Left lung (tissue), 10 donors: ENCODE measurements around the gene ACSL5. TPM values are rescaled to one million over a fixed set of nuclear protein-coding genes. Genes with fewer than 3 reads are reported as not detected.

Experiments
- ATAC-seq: fragments of 200-7000 bp; cut with Tn5 transposase; one replicate; pipeline ENCODE4 v1.9.1; 2020; ENCODE audit warnings: moderate library complexity
- DNase-seq, 4 donors: peaks; one replicate each; pipeline ENCODE4 v3.0.0-alpha.2; 2013 to 2020
- H3K27ac ChIP-seq, 2 donors: fragments of 200-600 bp; sonication (generic) in 1 of 2; one replicate each; pipeline versions ENCODE4 v1.5.0 to v1.8.0; 2020 to 2021
- H3K27me3 ChIP-seq, 2 donors: fragments of 200-600 bp; sonication (generic) in 1 of 2; one replicate each; pipeline versions ENCODE4 v1.5.0 to v1.8.0; 2020 to 2021
- H3K36me3 ChIP-seq, 2 donors: fragments of 200-600 bp; sonication (generic) in 1 of 2; one replicate each; pipeline versions ENCODE4 v1.5.0 to v1.8.0; 2020 to 2021
- H3K4me1 ChIP-seq, 2 donors: fragments of 200-600 bp; one replicate each; pipeline ENCODE4 v1.8.0; 2021
- H3K4me3 ChIP-seq, 2 donors: fragments of 200-600 bp; sonication (generic) in 1 of 2; one replicate each; pipeline versions ENCODE4 v1.5.0 to v1.8.0; 2020 to 2021; ENCODE audit warnings: mild to moderate bottlenecking in 1 of 2
- H3K9me3 ChIP-seq, 2 donors: fragments of 200-600 bp; sonication (generic) in 1 of 2; one replicate each; pipeline versions ENCODE4 v1.5.0 to v1.8.0; 2020 to 2021
- CTCF ChIP-seq, 2 donors: fragments of 200-600 bp; sonication (generic) in 1 of 2; IDR thresholded peaks; one replicate each; pipeline versions ENCODE4 v1.5.0 to v1.8.0; 2021; ENCODE audit warnings: antibody characterized with exemption in 2 of 2
- intact Hi-C, 2 donors: fragments of 100-400 bp; cut with DNase I; formaldehyde crosslinking; loops; one replicate each; pipeline versions ENCODE4 v1.11.2 to v1.14.2; 2022
- polyA plus RNA-seq, 6 donors: library from polyadenylated mRNA; unstranded; fragments of 120-200 nt; gene quantifications; one replicate each; pipeline ENCODE4 v1.2.1, GENCODE V29; 2013; ENCODE audit not compliant: insufficient read length in 6 of 6
- total RNA-seq, 2 donors: library from RNA; stranded (reverse); fragmentation: NEBNext Ultra II Directional; extraction: Animal tissue kit (Norgen Biotek cat#: 25700); gene quantifications; one replicate each; pipeline ENCODE4 v1.2.1, GENCODE V29; 2021
- donor health status: DM: no; HTN: yes; CAD: no.
- donor health status: DM: no; HTN: no; CAD: no.

ACSL5 gene
- total and polyA plus RNA-seq, 8 donors: 10.5 to 82.5 (median 14.1) TPM

- H3K27me3 ChIP-seq: no peaks in the 10 kb centered on the region
- peaks cover 0 to 100% of the 10 kb centered on the region in 2 donors for H3K36me3 ChIP-seq
- no peak overlapping the region for H3K4me3 ChIP-seq
- no peaks in the 10 kb centered on the region for H3K9me3 ChIP-seq
- ATAC-seq: no peak
- DNase-seq: no peak
- no peak for TF ChIP-seq CTCF (IDR thresholded peaks at IDR 0.05)
- intact Hi-C loops: no loop called here
- no peak overlapping the region for H3K27ac ChIP-seq
- H3K4me1 ChIP-seq: no peaks in the 10 kb centered on the region
Measured at GRCh38 chr10:112409755-112410154, 35.8 kb downstream of the ACSL5 start.

- H3K4me1 ChIP-seq: no peaks in the 10 kb centered on the region
- no peak overlapping the region for H3K27ac ChIP-seq
- H3K4me3 ChIP-seq: no peak overlapping the region
- no peaks in the 10 kb centered on the region for H3K27me3 ChIP-seq
- DNase-seq (no peak), ATAC-seq (no peak)
- peaks cover 0 to 99% of the 10 kb centered on the region in 2 donors for H3K36me3 ChIP-seq
- no peaks in the 10 kb centered on the region for H3K9me3 ChIP-seq
- intact Hi-C loops: no loop called here
- TF ChIP-seq CTCF (IDR thresholded peaks at IDR 0.05): no peak
Measured at GRCh38 chr10:112412696-112413095, 38.8 kb downstream of the ACSL5 start.

- no peak for TF ChIP-seq CTCF (IDR thresholded peaks at IDR 0.05)
- ATAC-seq: no peak
Measured at GRCh38 chr10:112421731-112422130, 47.8 kb downstream of the ACSL5 start.

GRCh38 chr10:112424651-112425050 is 50.7 kb downstream of the ACSL5 start:
- TF ChIP-seq CTCF (IDR thresholded peaks at IDR 0.05): no peak
- ATAC-seq (no peak), DNase-seq (no peak)
- Histone ChIP-seq H3K36me3 (peaks cover 0 to 100% of the 10 kb centered on the region in 2 donors), H3K27me3 (no peaks in the 10 kb centered on the region), H3K27ac (no peak overlapping the region), H3K4me3 (no peak overlapping the region), H3K9me3 (no peaks in the 10 kb centered on the region), H3K4me1 (no peaks in the 10 kb centered on the region)
- intact Hi-C loops: no loop called here

More at GRCh38 chr10:112421731-112422130, 47.8 kb downstream of the ACSL5 start:
- Histone ChIP-seq H3K27ac (no peak overlapping the region), H3K27me3 (no peaks in the 10 kb centered on the region), H3K9me3 (no peaks in the 10 kb centered on the region), H3K36me3 (peaks cover 0 to 100% of the 10 kb centered on the region in 2 donors), H3K4me1 (no peaks in the 10 kb centered on the region), H3K4me3 (no peak overlapping the region)
- no peak for DNase-seq
- intact Hi-C loops: no loop called here

GRCh38 chr10:112426111-112426510 is 52.2 kb downstream of the ACSL5 start:
- H3K27ac ChIP-seq: no peak overlapping the region
- no peaks in the 10 kb centered on the region for H3K4me1 ChIP-seq
- no peak overlapping the region for H3K4me3 ChIP-seq
- TF ChIP-seq CTCF (IDR thresholded peaks at IDR 0.05): no peak
- DNase-seq (no peak), ATAC-seq (no peak)
- intact Hi-C loops: no loop called here
- H3K36me3 ChIP-seq: peaks cover 0 to 100% of the 10 kb centered on the region in 2 donors
- no peaks in the 10 kb centered on the region for H3K9me3 ChIP-seq
- no peaks in the 10 kb centered on the region for H3K27me3 ChIP-seq
